Inflammatory macrophage (primary cell): ENCODE results near the gene RAB3GAP2.
"Not testable (repeated sequence)": the region's sequence is repeated elsewhere in the genome, so short reads cannot be mapped to it uniquely, and the experiment has no call there.

Experiments used
- DNase-seq, 2 donors: peaks; one replicate each; pipeline ENCODE4 v3.0.0-alpha.2; 2020 to 2022

RAB3GAP2 gene

DNA sequence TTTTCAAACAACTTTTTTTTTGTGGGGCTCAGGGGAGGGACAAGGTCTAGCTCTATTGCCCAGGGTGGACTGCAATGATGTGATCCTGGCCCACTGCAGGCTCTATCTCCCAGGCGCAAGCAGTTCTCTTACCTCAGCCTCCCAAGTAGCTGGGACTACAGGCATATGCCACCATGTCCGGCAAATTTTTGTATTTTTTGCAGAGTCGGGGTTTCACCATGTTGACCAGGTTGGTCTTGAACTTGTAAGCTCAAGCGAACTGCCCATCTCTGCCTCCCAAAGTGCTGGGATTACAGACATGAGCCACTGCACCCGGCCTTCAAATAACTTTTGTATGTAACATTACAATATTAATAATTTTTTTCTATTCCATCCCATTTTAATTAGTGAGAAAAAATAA lies 33.0 kb downstream of the RAB3GAP2 start:
- DNase-seq = no peak

DNA sequence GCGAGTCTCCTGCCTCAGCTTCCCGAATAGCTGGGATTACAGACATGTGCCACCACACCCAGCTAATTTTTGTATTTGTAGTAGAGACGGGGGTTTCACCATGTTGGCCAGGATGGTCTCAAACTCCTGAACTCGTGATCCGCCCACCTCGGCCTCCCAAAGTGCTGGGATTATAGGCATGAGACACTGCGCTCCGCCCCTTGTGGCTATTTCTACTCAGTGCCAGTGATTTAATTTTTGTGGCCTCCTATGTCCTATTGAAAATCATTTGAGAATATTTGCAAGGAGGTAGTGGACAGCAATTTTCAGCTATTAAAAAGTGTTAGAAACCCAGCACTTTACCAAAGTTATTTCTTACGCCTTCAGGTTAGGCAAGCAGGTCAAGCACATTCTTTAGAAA lies 36.0 kb downstream of the RAB3GAP2 start:
- DNase-seq = not testable (repeated sequence)

DNA sequence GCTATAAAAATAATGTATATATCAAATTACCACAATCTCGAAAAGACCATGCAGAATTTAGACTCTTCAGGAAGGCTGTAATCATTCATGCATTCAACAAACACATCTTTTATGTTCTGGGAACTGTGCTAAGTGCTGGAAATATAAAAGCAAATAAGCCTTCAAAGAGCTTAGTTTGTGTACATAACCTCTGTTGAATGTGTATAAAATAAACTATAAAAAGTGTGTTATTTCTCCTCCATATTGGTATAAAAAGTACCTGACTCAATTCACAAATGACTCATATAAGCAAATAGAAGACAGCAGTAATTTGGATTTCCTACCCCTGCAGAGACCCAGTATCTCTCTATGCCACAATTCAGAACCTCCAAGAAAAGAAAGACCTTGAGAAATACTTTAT lies 36.8 kb downstream of the RAB3GAP2 start:
- DNase-seq = no peak

DNA sequence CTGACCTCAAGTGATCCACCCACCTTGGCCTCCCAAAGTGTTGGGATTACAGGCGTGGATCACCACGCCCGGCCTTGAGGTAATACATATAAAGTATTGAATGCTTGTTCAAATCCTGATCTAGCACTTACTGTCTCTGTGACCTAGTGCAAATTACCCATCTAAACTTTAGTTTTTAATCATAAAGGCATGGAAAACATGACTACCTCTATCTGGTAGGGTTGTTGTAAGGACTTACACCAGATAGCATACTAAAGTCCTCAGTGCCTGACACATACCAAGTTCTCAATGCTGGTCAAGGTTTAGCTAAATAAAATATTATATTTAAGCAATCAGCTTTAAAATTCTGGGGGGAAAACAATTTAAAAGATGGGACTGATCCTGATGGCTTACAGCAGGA lies 38.3 kb downstream of the RAB3GAP2 start:
- no peak for DNase-seq

DNA sequence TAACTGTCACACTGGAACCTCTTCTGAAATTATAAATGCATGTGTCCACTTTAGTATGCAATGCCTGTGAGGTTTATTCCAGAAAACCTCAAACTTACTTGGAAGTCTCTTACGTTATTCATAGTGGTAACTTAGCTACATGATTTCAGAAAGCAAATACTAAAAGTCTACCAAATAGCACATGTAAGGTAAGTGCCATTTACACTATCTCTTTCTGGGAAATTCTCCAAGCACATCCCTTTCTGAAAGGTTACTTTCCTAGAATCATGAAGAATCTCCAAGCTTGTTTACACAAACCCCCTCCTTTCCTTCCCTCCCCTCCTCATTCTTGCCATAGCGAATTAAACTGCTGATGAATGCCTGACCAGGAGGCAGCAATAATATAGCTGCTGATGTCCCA lies 42.5 kb downstream of the RAB3GAP2 start:
- DNase-seq = no peak

DNA sequence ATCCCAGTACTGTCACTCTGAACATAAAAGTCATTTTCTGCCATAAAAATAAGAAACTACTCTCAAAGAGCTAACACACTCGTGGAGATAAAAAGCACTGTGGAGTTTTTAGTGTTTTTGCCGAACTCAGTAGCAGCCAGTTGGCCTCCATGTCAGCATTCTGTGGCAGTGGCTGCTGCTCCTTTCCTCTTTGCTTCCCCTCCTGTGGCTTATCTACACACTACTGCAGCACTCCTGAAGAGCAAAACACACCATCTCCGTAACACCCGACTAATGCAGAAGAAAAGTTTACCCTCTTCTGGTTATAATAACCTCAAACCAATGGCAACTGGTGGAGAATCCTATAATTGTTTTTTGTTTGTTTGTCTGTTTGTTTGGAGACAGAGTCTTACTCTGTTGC lies 44.9 kb downstream of the RAB3GAP2 start:
- no peak for DNase-seq

DNA sequence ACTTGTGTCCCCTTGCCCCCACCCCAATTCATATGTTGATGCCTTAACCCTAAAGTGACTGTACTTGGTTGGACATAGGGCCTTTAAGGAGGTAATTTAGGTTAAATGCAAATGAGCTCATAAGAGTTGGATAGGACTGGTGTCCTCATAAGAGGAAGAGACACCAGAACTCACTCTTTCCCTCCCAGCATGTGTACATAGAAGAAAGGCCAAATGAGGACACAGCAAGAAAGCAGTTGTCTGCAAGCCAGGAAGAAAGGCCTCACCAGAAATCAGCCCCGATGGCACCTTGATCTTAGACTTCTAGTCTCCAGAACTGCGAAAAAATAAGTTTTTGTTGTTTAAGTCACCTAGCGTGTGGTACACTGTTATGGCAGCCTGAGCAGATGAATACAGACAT lies 45.5 kb downstream of the RAB3GAP2 start:
- DNase-seq = no peak

DNA sequence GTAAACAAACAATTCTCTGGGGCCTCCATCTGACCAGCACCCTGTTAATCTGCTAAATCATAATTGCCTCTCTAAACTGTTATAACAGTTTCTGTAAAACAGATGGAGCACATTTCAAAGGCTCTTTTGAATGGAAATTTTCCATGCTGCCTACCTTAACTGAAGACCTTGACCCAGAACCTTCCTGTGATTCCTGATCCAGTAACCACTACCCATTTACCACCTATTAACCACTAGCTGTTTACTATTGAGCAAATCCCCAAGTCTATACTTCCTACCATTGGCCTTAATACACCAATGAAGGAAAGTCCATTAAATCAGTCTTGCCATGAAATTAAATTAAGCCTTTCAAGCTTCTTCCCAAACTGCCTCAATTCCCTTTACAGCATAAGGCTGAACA lies 46.3 kb downstream of the RAB3GAP2 start:
- no peak for DNase-seq

DNA sequence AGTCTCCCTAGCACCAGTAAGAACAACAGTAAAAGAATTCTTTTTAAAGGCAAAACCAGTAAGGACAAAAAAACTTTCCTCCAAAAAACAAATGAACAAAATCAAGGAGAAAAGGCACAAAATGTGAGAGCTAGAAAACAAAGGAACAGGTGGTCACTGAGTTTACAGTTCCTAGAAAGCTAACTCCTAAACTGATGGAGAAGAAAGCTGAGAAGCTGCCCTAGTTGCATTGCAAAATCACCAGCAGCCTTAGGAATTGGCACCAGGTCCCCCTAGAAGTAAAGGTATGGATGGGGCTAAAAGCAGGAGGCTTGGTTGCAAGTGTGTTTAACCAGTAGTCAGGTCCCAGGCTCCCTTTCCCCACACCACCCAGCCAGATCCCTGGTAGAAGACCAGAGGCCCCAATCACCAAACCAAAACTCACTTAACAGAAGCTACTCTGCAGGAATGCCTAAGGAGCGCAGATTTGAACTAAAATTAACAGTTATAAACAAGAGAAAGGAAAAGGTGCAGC lies 47.6 kb downstream of the RAB3GAP2 start:
- no peak for DNase-seq

DNA sequence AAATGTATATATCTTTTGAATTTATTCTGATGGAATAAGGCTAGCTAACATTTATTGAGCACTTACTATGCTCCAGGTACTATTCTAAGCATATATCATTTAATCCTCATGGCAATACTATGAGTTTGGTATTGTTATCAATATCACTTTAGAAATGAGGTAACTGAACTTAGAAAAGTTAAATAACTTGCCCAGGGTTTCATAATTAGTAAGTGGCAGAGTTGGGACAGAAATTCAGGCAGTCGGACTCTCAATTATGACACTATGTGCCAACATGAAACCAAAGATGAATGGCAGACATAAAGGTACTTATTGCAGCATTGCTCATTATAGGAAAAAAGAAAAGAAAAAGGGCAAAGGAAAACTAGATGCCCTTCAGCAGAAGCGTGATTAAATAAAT lies 48.2 kb downstream of the RAB3GAP2 start:
- no peak for DNase-seq

DNA sequence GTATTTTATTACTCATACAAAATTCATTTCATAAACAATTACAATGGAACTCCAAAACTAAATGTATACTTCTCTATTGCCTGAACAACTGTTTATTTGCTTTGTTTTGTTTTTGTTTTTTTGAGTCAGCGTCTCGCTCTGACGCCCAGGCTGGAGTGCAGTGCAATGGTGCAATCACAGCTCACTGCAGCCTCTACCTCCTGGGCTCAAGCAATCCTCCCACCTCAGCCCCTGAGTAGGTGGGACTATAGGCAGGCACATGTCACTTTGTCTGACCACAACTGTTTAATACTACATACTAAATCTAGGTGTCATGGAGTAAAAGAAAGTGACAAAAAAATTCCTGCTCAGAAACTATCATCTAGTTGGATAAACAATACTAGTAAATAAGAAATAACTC lies 49.3 kb downstream of the RAB3GAP2 start:
- peak in 1 of 2 donors; percentile 40 for DNase-seq

DNA sequence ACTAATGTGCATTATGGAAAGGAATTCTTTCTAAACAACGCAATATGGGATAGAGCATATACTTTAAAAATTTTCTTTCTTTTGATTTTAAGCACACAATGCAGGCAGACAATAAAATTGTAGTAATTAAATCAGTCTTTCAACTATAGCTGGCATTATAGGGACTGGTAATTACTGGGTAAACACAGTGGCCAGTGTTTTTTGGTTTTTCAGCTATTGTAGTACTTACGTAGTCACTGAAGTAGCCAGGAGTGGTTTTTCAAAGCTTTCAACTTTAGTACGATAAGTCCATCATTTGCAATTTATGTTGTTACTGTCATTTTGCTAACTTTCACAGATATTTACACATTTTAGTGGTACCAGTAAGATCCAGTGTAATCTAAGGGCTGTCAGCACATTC lies 50.6 kb downstream of the RAB3GAP2 start:
- DNase-seq = no peak

DNA sequence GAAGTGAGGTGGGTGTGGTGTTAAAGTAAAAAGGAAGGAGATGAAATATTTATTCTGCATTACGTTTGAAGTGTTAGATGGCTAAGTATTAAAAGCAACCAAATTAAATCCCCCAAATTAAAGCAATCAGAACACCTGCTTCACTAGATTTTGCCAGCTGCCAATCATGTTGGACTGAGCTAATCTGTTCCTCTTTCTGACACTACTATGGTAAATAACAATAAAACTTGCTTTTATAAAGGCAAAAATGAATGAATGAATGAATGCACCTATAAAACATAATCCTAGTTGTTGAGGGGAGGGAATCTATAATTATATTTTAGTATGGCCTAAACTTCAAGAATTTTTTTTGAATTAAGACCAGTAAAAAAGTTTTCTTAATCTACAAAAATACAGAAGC lies 51.0 kb downstream of the RAB3GAP2 start:
- DNase-seq = no peak

DNA sequence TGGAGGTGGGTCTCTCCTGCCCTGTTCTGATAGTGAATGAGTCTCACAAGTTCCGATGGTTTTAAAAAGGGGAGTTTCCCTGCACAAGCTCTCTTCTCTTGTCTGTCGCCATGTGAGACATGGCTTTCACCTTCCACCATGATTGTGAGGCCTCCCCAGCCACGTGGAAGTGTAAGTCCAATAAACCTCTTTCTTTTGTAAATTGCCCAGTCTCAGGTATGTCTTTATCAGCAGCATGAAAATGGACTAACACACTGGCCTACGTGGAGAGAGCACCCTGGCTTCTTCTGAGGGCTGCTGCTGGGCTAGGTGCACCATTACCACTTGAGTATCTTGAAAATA lies 51.6 kb downstream of the RAB3GAP2 start:
- DNase-seq = not testable (repeated sequence)

DNA sequence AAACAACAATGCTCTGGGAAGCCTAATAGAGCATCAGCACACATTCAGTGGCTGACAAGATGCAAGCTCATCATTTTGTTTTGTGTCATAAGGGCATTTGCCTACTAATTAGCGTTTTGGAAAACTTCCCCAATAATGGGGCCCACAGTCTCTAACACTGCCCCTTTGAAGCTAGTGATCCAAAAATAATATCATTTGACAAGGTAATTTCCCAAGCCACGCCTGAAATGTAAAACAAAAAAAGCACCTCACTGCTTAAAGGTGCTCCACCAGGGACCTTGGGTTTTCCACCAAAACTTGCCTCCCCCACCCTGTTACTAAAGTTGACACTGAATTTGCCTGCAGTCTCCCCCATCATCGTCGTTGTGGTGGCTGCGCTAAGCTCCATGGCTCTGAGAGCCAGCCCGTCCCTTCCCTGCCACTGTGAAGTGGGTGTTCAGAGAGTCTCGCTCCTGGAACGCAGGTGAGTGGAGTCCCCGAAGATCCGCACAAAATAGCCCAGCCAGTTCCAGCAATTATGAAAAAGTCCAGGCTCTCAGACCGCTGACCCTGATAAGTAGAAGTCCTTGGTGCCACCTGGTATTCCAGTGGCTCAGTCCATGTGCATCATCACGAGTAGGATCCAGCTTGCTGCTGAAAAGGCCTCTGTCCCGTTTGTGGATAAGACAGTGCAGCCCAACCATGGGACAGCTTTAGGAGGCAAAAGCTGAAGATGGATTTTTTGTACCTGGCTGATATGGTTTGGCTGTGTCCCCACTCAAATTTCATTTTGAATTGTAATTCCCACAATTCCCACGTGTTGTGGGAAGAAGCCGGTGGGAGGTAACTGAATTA lies 52.2 kb downstream of the RAB3GAP2 start:
- no peak for DNase-seq

DNA sequence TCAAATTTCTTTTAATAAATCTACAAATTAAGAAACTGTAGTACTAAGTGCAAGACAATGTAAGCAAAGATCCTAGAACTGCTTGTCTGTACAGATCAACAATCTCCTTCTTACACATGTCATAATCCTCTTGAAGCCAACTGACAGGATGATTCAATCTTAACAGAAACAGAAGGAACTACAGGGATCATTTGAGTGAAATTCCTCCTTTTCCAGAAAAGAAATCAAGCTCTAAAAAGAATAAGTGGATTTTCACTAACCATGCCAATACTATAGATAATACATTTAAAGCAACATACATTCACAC lies 53.2 kb downstream of the RAB3GAP2 start:
- DNase-seq = no peak

DNA sequence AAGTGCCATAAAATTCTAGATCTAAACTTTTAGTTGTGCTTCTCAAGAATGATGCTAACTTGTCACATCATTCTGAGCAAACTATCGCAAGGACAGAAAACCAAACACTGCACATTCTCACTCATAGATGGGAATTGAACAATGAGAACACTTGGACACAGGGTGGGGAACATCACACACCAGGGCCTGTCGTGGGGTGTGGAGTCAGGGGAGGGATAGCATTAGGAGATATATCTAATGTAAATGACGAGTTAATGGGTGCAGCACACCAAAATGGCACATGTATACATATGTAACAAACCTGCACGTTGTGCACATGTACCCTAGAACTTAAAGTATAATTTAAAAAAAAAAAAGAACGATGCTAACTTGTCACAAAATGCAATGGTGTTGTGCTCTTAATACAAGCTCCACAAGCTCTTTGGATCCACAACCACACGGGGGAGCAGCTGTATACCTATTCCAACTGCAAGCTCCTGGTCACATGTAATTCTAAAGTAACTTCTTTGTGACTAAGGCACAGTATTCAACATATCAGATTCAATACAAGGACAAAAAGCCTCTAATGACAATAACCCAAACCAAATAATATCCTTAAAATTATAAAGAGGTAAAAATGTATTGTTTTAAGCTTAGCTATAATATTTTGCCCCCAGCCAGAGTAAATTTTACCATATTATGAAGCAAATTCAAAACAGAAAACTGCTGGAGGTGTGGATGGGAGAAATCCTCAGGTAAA lies 53.7 kb downstream of the RAB3GAP2 start:
- peak; percentile 30 to 60 for DNase-seq

DNA sequence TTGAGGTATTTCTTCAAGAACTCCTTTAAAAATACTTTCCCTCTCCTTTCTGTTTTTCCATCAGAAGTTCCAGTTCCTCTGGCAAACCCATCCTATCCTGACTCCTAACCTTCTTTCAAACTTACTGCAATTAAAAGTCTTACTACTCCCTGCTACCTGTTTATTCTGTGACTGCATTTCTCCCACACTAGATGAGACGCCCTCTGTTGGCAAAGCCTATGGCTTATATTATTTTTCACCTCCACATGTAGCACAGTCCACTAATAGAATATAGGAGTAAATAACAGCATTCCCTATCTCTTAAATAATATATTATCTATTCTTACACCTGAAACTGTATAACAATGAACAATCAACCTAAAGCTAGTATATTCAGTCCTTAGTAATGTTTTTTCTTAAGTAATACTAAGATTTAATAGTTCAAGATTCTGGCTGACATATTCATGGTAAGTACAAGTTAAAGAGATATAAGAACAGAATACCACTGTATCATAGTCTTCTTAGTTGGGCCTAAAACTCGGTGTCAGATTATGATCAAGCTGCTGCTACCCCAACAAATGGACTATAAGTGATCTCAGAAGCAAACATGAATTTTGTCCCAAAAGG lies 54.8 kb downstream of the RAB3GAP2 start:
- no peak for DNase-seq

DNA sequence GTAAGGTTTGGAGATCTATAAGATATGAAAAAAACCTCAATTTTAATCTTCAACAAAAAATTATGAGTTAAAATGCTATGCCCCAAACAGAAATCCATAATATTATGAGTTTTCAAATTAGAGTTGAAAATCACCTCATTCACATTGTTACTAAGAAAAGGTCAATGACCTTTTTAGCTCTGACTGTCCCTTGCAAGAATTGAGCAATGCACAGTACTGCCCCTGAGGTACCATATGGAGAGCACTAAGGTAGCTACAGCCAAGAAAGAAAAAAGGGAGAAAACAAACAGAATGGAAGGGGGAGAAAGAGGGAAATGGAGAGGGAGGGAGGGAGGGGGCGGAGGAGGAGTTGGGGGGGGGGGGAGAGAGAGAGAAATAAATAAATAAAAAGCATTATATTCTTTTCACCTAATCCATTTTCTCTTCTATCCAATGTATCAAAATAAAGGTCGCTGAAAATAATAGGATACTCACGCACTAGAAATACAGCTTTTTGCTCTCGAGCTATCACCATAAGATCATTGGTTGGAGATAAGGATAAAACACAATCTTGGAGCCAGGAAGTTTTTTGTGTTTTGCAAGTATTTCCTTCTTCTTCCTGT lies 58.8 kb downstream of the RAB3GAP2 start:
- no peak for DNase-seq

DNA sequence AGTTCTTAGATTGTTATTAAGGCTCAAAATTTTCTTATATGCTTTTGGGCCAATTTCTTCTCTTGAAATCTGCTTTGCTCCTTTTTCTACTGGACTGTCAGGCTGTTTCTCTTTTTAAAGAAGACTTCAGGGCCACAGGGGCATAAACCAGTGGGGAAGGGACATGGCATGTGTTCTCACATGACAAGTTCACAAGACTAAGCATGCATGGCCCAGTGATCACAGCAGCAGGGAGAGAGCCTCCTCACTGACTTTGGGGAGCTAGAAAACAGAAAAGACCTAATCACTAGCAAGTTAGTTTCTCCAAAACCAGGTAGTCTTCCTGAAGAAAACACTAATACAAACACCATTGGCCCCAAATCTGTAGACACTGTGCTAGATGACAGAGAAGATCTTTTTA lies 64.8 kb downstream of the RAB3GAP2 start:
- DNase-seq = no peak

DNA sequence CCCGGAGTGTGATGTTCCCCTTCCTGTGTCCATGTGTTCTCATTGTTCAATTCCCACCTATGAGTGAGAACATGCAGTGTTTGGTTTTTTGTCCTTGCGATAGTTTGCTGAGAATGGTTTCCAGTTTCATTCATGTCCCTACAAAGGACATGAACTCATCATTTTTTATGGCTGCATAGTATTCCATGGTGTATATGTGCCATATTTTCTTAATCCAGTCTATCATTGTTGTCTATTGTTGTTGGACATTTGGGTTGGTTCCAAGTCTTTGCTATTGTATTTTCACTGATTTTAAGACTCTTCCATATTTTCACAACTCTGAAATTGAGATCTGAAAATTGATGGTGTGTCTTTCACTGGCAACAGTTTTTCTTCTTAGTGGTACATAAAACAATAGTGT lies 67.5 kb downstream of the RAB3GAP2 start:
- DNase-seq = not testable (repeated sequence)

DNA sequence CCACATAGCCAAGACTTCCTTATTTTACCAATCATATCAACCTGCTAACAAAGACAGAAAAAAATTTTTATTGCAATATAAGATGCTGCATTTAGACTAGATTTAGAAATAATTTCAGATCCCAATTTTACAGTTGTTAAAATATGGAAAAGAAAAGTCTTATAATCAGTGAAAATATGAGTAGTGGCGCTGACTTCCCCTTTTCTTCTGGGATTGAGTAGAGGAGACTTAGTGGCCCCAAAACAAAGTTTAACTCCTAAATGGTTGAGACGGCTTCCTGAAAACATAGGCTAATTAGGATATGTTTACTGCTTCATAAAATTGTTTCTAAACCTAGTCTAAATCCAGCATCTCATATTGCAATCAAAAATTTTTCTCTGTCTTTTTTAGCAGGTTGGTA lies 68.4 kb downstream of the RAB3GAP2 start:
- no peak for DNase-seq

DNA sequence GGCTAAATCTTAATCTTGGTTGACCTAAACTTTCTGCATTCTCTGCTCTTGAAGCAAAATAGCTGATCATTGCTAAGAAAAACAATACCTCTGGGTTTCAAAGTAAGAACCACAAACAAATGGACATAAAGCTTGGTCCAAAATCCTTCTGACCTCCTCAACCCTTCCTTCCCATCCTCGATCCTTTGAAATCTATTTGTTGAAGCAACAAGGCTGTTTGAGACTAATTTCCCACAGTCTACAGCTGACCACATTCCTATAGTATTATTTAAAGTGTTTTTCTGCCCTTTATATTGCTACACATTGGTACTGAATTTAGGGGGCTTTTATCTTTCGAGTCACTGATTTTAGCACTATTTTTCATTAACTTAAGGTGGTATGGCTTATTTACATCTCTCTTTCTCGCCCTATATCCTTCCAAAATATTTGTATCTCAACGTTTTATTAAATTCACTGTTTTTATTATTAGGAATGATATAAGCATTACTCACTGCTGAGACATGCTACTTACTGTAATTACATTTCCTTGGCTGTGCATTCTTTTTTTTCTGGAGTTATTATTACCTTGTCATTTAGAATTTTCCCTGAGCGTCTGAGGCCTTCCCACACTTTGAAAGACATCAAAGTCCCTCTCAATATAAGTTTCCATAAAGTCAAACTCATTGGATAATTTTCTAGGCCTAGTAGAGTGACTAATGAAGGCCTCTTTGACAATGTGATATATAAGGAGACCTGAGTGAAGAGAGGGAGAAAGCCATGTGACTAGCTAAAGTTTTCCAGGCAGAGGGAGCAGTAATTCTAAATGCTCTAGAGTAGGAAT lies 73.9 kb downstream of the RAB3GAP2 start:
- no peak for DNase-seq
